HepG2 (cell line): ENCODE data around the gene L3MBTL1. TPM values are rescaled to one million over a fixed set of nuclear protein-coding genes. Genes with fewer than 3 reads are reported as not detected.

Experiments used
- ATAC-seq: fragments of 200-7000 bp; cut with Tn5 transposase; 3 replicates; pipeline ENCODE4 v1.9.1; 2020; ENCODE audit warnings: mild to moderate bottlenecking, moderate library complexity
- BruUV-seq: library from RNA; stranded (reverse); fragments of 400-500 nt; replicated peaks from 2 replicates; lab custom pipeline; 2021; lab: Mats Ljungman, UMichigan
- CTCF ChIA-PET: fragments of 300-600 bp; formaldehyde crosslinking; extraction: SDS; loops from one replicate; lab custom pipeline; 2021; ENCODE audit warnings: low total read pairs, inconsistent platforms, low intra/inter-chr PET ratio; lab: Yijun Ruan, JAX
- POLR2A ChIA-PET: fragments of 350-600 bp; sonication (Branson Sonifier 250); formaldehyde crosslinking; loops from one replicate; lab custom pipeline; 2020; ENCODE audit warnings: antibody characterized with exemption, inconsistent platforms; lab: Yijun Ruan, JAX
- DNase-seq: peaks from one replicate; pipeline ENCODE4 v3.0.0-alpha.2; 2015; ENCODE audit warnings: low spot score
- FAIRE-seq: peaks from 3 replicates; lab custom pipeline; 2011; peaks lifted over from hg19 to GRCh38; lab: Jason Lieb, UNC
- H2AFZ ChIP-seq: one replicate; pipeline ENCODE4 v1.6.1; 2011; ENCODE audit warnings: low read length, inconsistent platforms
- H3K27ac ChIP-seq: fragments of 300-600 bp; 3 replicates; pipeline ENCODE4 v1.8.0; 2011; ENCODE audit warnings: mixed run types, mild to moderate bottlenecking, mixed read lengths, low read length, inconsistent platforms; ENCODE audit not compliant: insufficient read depth; ENCODE audit errors: extremely low read length
- H3K27me3 ChIP-seq, 2 experiments: fragments of 200-600 bp in 1 of 2; 2 replicates in 1 of 2; 3 replicates in 1 of 2; pipeline versions ENCODE4 v1.6.0 to v1.8.0; 2011; ENCODE audit warnings: low read length in 2 of 2, mild to moderate bottlenecking in 2 of 2, moderate library complexity in 2 of 2, inconsistent platforms in 1 of 2; ENCODE audit not compliant: insufficient read depth in 2 of 2, control insufficient read depth in 1 of 2
- H3K36me3 ChIP-seq, 2 experiments: fragments of 200-600 bp in 1 of 2; replicated peaks in 1 of 2; 2 replicates in 1 of 2; 3 replicates in 1 of 2; pipeline versions ENCODE4 v1.5.1 to v1.8.0; 2011; ENCODE audit warnings: low read length in 2 of 2, inconsistent platforms in 1 of 2; ENCODE audit not compliant: insufficient read depth in 2 of 2, control insufficient read depth in 1 of 2
- H3K4me1 ChIP-seq: 2 replicates; pipeline ENCODE4 v1.5.1; 2012; ENCODE audit warnings: low read length, inconsistent platforms; ENCODE audit not compliant: insufficient read depth
- H3K4me2 ChIP-seq: 2 replicates; pipeline ENCODE4 v1.6.0; 2011; ENCODE audit warnings: low read depth, low read length, inconsistent platforms
- H3K4me3 ChIP-seq, 3 experiments: fragments of 200-600 bp in 1 of 3; sonication (generic), shearing (Covaris generic) in 1 of 3; replicated peaks in 1 of 3; 2 replicates each; pipeline ENCODE4 v1.5.1; 2011 to 2016; ENCODE audit warnings: low read length in 3 of 3, inconsistent platforms in 2 of 3, low read depth in 2 of 3, mild to moderate bottlenecking in 2 of 3, control low read depth in 1 of 3, mixed read lengths in 1 of 3; ENCODE audit not compliant: insufficient read depth in 1 of 3
- H3K79me2 ChIP-seq: one replicate; pipeline ENCODE4 v1.6.1; 2011; ENCODE audit warnings: low read length, inconsistent platforms; ENCODE audit not compliant: insufficient read depth
- H3K9ac ChIP-seq: 2 replicates; pipeline ENCODE4 v1.6.0; 2011; ENCODE audit warnings: mild to moderate bottlenecking, low read depth, low read length, inconsistent platforms; ENCODE audit not compliant: insufficient read depth
- H3K9me3 ChIP-seq: 2 replicates; pipeline ENCODE4 v1.5.1; 2012; ENCODE audit warnings: mild to moderate bottlenecking, low read length
- H4K20me1 ChIP-seq: 2 replicates; pipeline ENCODE4 v1.6.0; 2011; ENCODE audit warnings: inconsistent platforms, mild to moderate bottlenecking, low read length, moderate library complexity; ENCODE audit not compliant: insufficient read depth
- AGO1 ChIP-seq: fragments of 200-400 bp; formaldehyde crosslinking; IDR thresholded peaks from 2 replicates; pipeline ENCODE4 v1.6.1; 2017; ENCODE audit warnings: mild to moderate bottlenecking, low read depth, low read length, moderate library complexity; ENCODE audit not compliant: poor library complexity, severe bottlenecking
- AGO2 ChIP-seq: fragments of 200-400 bp; formaldehyde crosslinking; optimal IDR thresholded peaks from 2 replicates; pipeline ENCODE3; 2017; ENCODE audit warnings: mild to moderate bottlenecking, low read depth, low read length, moderate library complexity
- AKAP8 ChIP-seq: sonication (generic); formaldehyde crosslinking; IDR thresholded peaks from 2 replicates; pipeline ENCODE4 v1.5.1; 2020; ENCODE audit warnings: mild to moderate bottlenecking, missing genetic modification reagents
- CAMTA2 ChIP-seq: sonication (generic); formaldehyde crosslinking; IDR thresholded peaks from 2 replicates; pipeline ENCODE4 v1.4.0; 2020; ENCODE audit warnings: mild to moderate bottlenecking, missing genetic modification reagents, borderline replicate concordance
- ZFAT ChIP-seq: sonication (generic); formaldehyde crosslinking; conservative IDR thresholded peaks from 2 replicates; pipeline ENCODE4 v1.8.1; 2023; ENCODE audit warnings: missing genetic modification reagents, inconsistent platforms
- WGBS: methylation state at CpG from one replicate; pipeline ENCODE4 v1.1.6; 2017; ENCODE audit warnings: low lambda C conversion rate; 5-methylcytosine and 5-hydroxymethylcytosine counted together
- in situ Hi-C: cut with HindIII; loops from 2 replicates; pipeline ENCODE4 v1.10.0; 2017; ENCODE audit warnings: low pct_unique_long_range_greater_than_20kb; ENCODE audit not compliant: extremely low pct_ligation_motif_present
- intact Hi-C: fragments of 100-400 bp; cut with micrococcal nuclease; formaldehyde crosslinking; loops from one replicate; pipeline ENCODE4 v1.10.0; 2022; ENCODE audit not compliant: unreplicated experiment
- polyA plus RNA-seq, 8 experiments: library from polyadenylated mRNA; depleted of rRNA in 3 of 8; stranded (reverse) in 7 of 8; unstranded in 1 of 8; fragments of >200 nt; fragmentation: Illumina TruSeq in 4 of 8; extraction: Trizol in 4 of 8; gene quantifications; 2 replicates each; pipeline versions ENCODE4 v1.2.1 to v1.2.3, GENCODE V29; 2011 to 2016; ENCODE audit warnings: low read depth in 4 of 8, missing spikeins in 1 of 8, mixed read lengths in 1 of 8; ENCODE audit not compliant: insufficient read depth in 1 of 8
- total RNA-seq, 5 experiments: library from RNA; depleted of rRNA; stranded (reverse); fragments of >200 nt; fragmentation: Illumina TruSeq; extraction: Trizol; gene quantifications; 2 replicates each; pipeline ENCODE4 v1.2.3, GENCODE V29; 2016; ENCODE audit warnings: low read depth in 1 of 5

L3MBTL1 gene
- total and polyA plus RNA-seq, 2 of the 13 experiments (the other 11 are each of a cell fraction or from before 2014, with no cell fraction given): 9.0 to 17.8 TPM

- DNase-seq (no peak), ATAC-seq (no peak), FAIRE-seq (no peak)
- BruUV-seq: no TSS peak
- 89% methylated on average over 17 of the region's 17 CpGs for WGBS
- no peak overlapping the region for H3K9ac ChIP-seq
- CTCF ChIA-PET: no interaction called here
- H3K36me3 ChIP-seq: peaks cover 2 to 4% of the 10 kb centered on the region in 2 experiments; a peak in 3 of 5 replicates
- peaks cover 36% of the 10 kb centered on the region for H3K4me1 ChIP-seq
- H3K4me3 ChIP-seq: no peak overlapping the region
- in situ Hi-C loops: loop anchor here (5.0 kb wide), 1 partner anchor 152 kb away; no protein-coding TSS in a partner anchor
- no peak overlapping the region for H2AFZ ChIP-seq
- no peaks in the 10 kb centered on the region for H4K20me1 ChIP-seq
- TF ChIP-seq AKAP8: 0 out of 2 replicates have a peak, but pooled peaks have one; percentile 0
- TF ChIP-seq ZFAT: no peak
- TF ChIP-seq AGO2: peak; percentile 26
- H3K4me2 ChIP-seq: no peak overlapping the region
- no peaks in the 10 kb centered on the region; a peak in 1 of 5 replicates for H3K27me3 ChIP-seq
- POLR2A ChIA-PET: interaction anchor here (0.7 to 12.5 kb wide), 7 partner anchors 9 to 83 kb away, joined by 3 to 224 read pairs (median 8); partner anchors contain the start of genes IFT52, SGK2 and SRSF6
- no peaks in the 10 kb centered on the region for H3K79me2 ChIP-seq
- no peaks in the 10 kb centered on the region for H3K9me3 ChIP-seq
- H3K27ac ChIP-seq: no peak overlapping the region
- intact Hi-C loops: no loop called here
Measured at GRCh38 chr20:43539975-43540672, 32.6 kb downstream of the L3MBTL1 start.

GRCh38 chr20:43540673-43541060 is 33.2 kb downstream of the L3MBTL1 start:
- ChIA-PET CTCF (no interaction called here), POLR2A (interaction anchor here (3.0 to 12.5 kb wide), 3 partner anchors 17 to 83 kb away, joined by 18 to 224 read pairs (median 45); partner anchors contain the start of genes IFT52, SGK2 and SRSF6)
- H4K20me1 ChIP-seq: no peaks in the 10 kb centered on the region
- 87% methylated on average over 7 of the region's 7 CpGs for WGBS
- no peak for FAIRE-seq
- no TSS peak for BruUV-seq
- no peaks in the 10 kb centered on the region for H3K79me2 ChIP-seq
- peaks cover 31% of the 10 kb centered on the region for H3K4me1 ChIP-seq
- no peaks in the 10 kb centered on the region; a peak in 1 of 5 replicates for H3K27me3 ChIP-seq
- no peak for DNase-seq
- H2AFZ ChIP-seq: no peak overlapping the region
- intact Hi-C loops (no loop called here), in situ Hi-C loops (no loop called here)
- H3K27ac ChIP-seq: no peak overlapping the region
- no peak overlapping the region for H3K4me3 ChIP-seq
- no peak for TF ChIP-seq AGO1
- 0 out of 2 replicates have a peak, but pooled peaks have one; percentile 32 for TF ChIP-seq CAMTA2 (CRISPR knock-in tag)
- TF ChIP-seq, all 625 proteins: peak for 1
- H3K4me2 ChIP-seq: no peak overlapping the region
- no peaks in the 10 kb centered on the region for H3K9me3 ChIP-seq
- H3K9ac ChIP-seq: no peak overlapping the region
- no peak for ATAC-seq
- peaks cover 3 to 4% of the 10 kb centered on the region in 2 experiments; a peak in 4 of 5 replicates for H3K36me3 ChIP-seq
